ENCODE measurements around the gene C2CD2L. TPM values are rescaled to one million over a fixed set of nuclear protein-coding genes. Genes with fewer than 3 reads are reported as not detected.

The C2CD2L gene
- total RNA-seq, 1 experiment from 2014 or later: 14.7 TPM

DNA sequence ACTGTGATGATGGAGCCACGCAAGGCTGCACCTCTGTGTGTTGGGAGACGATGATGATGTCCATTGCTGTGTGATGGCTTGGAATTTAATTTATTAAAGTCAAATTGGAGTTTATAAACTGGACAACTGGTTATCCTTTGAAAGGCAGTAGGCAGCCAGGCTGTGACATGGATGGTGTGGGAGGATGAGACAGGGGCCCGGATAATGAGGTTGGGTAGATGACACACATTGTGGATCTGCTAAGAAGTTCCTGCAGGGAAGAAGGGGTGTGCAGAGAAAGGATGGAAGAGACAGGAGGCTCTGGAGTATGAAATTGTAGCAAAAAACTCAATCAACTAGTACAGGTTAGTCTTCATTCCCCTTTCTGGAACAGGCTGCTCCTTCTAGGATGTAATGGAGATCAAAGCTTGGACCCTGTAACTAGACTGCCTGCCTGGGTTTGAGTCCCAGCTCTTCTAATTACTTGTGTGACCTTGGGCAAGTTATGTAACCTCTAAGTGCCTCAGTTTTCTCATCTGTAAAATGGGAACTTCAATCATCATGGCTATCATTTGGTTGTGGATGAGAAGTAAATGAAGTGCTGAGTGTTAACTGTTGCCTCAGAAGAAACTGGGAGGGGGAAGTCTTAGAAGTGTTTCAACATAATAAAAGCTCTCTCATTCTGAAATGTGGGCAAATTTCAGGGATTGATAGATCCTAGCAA is 10.0 kb downstream of the C2CD2L start:
- Mint-ChIP-seq H3K27me3 (ENCODE audit: insufficient read depth, unreplicated experiment) (no peaks in the 10 kb centered on the region), H3K9me3 (ENCODE audit: unreplicated experiment) (no peaks in the 10 kb centered on the region), H3K27ac (ENCODE audit: unreplicated experiment) (no peak overlapping the region), H3K4me3 (ENCODE audit: unreplicated experiment) (no peak overlapping the region), H3K36me3 (ENCODE audit: insufficient read depth, unreplicated experiment) (peaks cover 19% of the 10 kb centered on the region), H3K4me1 (ENCODE audit: low read depth, unreplicated experiment) (peaks cover 11% of the 10 kb centered on the region)
- Histone ChIP-seq H3K27me3 (replicated peaks; ENCODE audit: control insufficient read depth, insufficient read depth, low read length) (no peaks in the 10 kb centered on the region), H3K4me1 (0 out of 2 replicates have a peak, but pooled peaks cover 4% of the 10 kb centered on the region), H3K4me3 (ENCODE audit: low read depth, low read length) (no peak overlapping the region), H3K9me3 (no peaks in the 10 kb centered on the region), H3K36me3 (ENCODE audit: control insufficient read depth, insufficient read depth, low read length) (no peaks in the 10 kb centered on the region)
- ChIA-PET CTCF (no interaction called here), POLR2A (no interaction called here)
- no TSS peak for BruUV-seq (replicated peaks)
- intact Hi-C loops (cut with micrococcal nuclease; ENCODE audit: unreplicated experiment): no loop called here
- TF ChIP-seq, protein P1, sequence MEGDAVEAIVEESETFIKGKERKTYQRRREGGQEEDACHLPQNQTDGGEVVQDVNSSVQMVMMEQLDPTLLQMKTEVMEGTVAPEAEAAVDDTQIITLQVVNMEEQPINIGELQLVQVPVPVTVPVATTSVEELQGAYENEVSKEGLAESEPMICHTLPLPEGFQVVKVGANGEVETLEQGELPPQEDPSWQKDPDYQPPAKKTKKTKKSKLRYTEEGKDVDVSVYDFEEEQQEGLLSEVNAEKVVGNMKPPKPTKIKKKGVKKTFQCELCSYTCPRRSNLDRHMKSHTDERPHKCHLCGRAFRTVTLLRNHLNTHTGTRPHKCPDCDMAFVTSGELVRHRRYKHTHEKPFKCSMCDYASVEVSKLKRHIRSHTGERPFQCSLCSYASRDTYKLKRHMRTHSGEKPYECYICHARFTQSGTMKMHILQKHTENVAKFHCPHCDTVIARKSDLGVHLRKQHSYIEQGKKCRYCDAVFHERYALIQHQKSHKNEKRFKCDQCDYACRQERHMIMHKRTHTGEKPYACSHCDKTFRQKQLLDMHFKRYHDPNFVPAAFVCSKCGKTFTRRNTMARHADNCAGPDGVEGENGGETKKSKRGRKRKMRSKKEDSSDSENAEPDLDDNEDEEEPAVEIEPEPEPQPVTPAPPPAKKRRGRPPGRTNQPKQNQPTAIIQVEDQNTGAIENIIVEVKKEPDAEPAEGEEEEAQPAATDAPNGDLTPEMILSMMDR (IDR thresholded peaks at IDR 0.05; ENCODE audit: insufficient read depth in 1 of 2, low read depth in 1 of 2, low read length in 1 of 2, severe bottlenecking in 1 of 2, unreplicated experiment in 1 of 2): no peak
- no peak for DNase-seq

DNA sequence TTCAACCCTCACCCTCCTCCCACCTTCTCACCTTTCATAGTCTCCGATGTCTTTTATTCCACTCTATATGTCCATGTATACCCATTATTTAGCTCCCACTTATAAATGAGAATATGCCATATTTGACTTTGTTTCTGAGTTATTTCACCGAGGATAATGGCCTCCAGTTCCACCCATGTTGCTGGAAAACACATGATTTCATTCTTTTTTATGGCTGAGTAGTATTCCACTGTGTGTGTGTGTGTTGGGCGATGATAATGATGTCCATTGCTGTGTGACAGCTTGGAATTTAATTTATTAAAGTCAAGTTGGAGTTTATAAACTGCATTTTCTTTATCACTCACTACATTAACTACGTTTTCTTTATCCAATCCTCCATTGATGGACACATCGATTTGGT is 11.1 kb downstream of the C2CD2L start:
- H3K27ac Mint-ChIP-seq (ENCODE audit: unreplicated experiment): no peak overlapping the region
- H3K27me3 ChIP-seq (replicated peaks; ENCODE audit: control insufficient read depth, insufficient read depth, low read length): no peaks in the 10 kb centered on the region
- peaks cover 18% of the 10 kb centered on the region for H3K4me1 Mint-ChIP-seq (ENCODE audit: low read depth, unreplicated experiment)
- BruUV-seq (replicated peaks): no TSS peak
- no peaks in the 10 kb centered on the region for H3K27me3 Mint-ChIP-seq (ENCODE audit: insufficient read depth, unreplicated experiment)
- H3K36me3 ChIP-seq (ENCODE audit: control insufficient read depth, insufficient read depth, low read length): no peaks in the 10 kb centered on the region
- intact Hi-C loops (cut with micrococcal nuclease; ENCODE audit: unreplicated experiment): no loop called here
- no peak for DNase-seq
- POLR2A ChIA-PET: interaction anchor here (0.7 to 0.8 kb wide), 2 partner anchors 33 to 50 kb away, joined by 3 to 4 read pairs; partner anchors contain the start of gene VPS11
- H3K36me3 Mint-ChIP-seq (ENCODE audit: insufficient read depth, unreplicated experiment): peaks cover 23% of the 10 kb centered on the region
- no peaks in the 10 kb centered on the region for H3K9me3 ChIP-seq
- TF ChIP-seq, protein P1 (IDR thresholded peaks at IDR 0.05; ENCODE audit: insufficient read depth in 1 of 2, low read depth in 1 of 2, low read length in 1 of 2, severe bottlenecking in 1 of 2, unreplicated experiment in 1 of 2): no peak
- no peak overlapping the region for H3K4me3 Mint-ChIP-seq (ENCODE audit: unreplicated experiment)
- peaks cover 9% of the 10 kb centered on the region; the same call in 1 of the 2 replicates for H3K4me1 ChIP-seq
- H3K9me3 Mint-ChIP-seq (ENCODE audit: unreplicated experiment): no peaks in the 10 kb centered on the region
- CTCF ChIA-PET: interaction anchor here (0.8 kb wide), 1 partner anchor 23 kb away, joined by 3 read pairs; a partner anchor contains a TSS
- H3K4me3 ChIP-seq (ENCODE audit: low read depth, low read length): no peak overlapping the region

DNA sequence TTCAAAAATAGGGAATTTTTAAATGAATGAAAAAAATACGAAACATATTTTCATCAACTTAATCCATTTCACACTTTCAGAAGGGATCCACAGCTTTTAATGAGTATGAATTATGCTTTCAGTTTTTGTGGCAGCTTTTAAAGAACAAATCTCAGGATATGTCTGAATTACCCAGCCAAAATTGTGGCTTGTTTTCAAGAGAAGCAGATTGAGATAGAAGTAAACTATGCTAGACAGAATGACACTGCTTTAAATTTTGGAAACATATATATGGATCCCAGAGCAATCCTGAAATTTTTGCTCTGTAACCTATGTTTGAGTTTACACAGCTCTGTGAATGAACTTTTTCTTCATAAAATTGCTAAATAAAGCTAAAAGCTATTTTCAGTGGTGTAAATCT is 11.8 kb downstream of the C2CD2L start:
- DNase-seq: no peak
- CTCF ChIA-PET: interaction anchor here (0.8 kb wide), 1 partner anchor 24 kb away, joined by 3 read pairs; a partner anchor contains a TSS
- H3K4me1 ChIP-seq: peaks cover 9% of the 10 kb centered on the region; the same call in 1 of the 2 replicates
- H3K36me3 ChIP-seq (ENCODE audit: control insufficient read depth, insufficient read depth, low read length): no peaks in the 10 kb centered on the region; the same call in 1 of the 2 replicates
- Mint-ChIP-seq H3K4me3 (ENCODE audit: unreplicated experiment) (no peak overlapping the region), H3K27me3 (ENCODE audit: insufficient read depth, unreplicated experiment) (no peaks in the 10 kb centered on the region), H3K27ac (ENCODE audit: unreplicated experiment) (no peak overlapping the region), H3K4me1 (ENCODE audit: low read depth, unreplicated experiment) (peaks cover 18% of the 10 kb centered on the region), H3K9me3 (ENCODE audit: unreplicated experiment) (no peaks in the 10 kb centered on the region), H3K36me3 (ENCODE audit: insufficient read depth, unreplicated experiment) (peaks cover 30% of the 10 kb centered on the region)
- no TSS peak for BruUV-seq (replicated peaks)
- POLR2A ChIA-PET: interaction anchor here (0.6 to 0.8 kb wide), 4 partner anchors 12 to 547 kb away, joined by 3 to 5 read pairs (median 4); partner anchors contain the start of genes ARCN1, C2CD2L and VPS11
- TF ChIP-seq, protein P1 (IDR thresholded peaks at IDR 0.05; ENCODE audit: insufficient read depth in 1 of 2, low read depth in 1 of 2, low read length in 1 of 2, severe bottlenecking in 1 of 2, unreplicated experiment in 1 of 2): no peak
- no peaks in the 10 kb centered on the region for H3K27me3 ChIP-seq (replicated peaks; ENCODE audit: control insufficient read depth, insufficient read depth, low read length)
- intact Hi-C loops (cut with micrococcal nuclease; ENCODE audit: unreplicated experiment): no loop called here
- no peak overlapping the region for H3K4me3 ChIP-seq (ENCODE audit: low read depth, low read length)
- no peaks in the 10 kb centered on the region for H3K9me3 ChIP-seq
